ENCODE results near the gene BTBD7. TPM values are rescaled to one million over a fixed set of nuclear protein-coding genes. Genes with fewer than 3 reads are reported as not detected.

Gene BTBD7
- total RNA-seq, 1 donor from 2014 or later = 22.2 TPM

GRCh38 chr14:93329965-93330608, 2.7 kb downstream of the BTBD7 start:
- H3K4me3 ChIP-seq (ENCODE audit: low read depth, low read length) = peak overlapping the region; percentile 69
- DNase-seq (ENCODE audit: low read depth) = no peak
- TF ChIP-seq CTCF (conservative IDR thresholded peaks at IDR 0.05; ENCODE audit: low read depth, low read length) = no peak

GRCh38 chr14:93328546-93328945, 4.3 kb downstream of the BTBD7 start:
- no peak for DNase-seq (ENCODE audit: low read depth)
- no peak overlapping the region for H3K4me3 ChIP-seq (ENCODE audit: low read depth, low read length)
- no peak for TF ChIP-seq CTCF (conservative IDR thresholded peaks at IDR 0.05; ENCODE audit: low read depth, low read length)

- no peak for DNase-seq (ENCODE audit: low read depth)
- no peak overlapping the region for H3K4me3 ChIP-seq (ENCODE audit: low read depth, low read length)
- TF ChIP-seq CTCF (conservative IDR thresholded peaks at IDR 0.05; ENCODE audit: low read depth, low read length) = no peak
Observed at GRCh38 chr14:93326196-93326595, 6.6 kb downstream of the BTBD7 start.

- no peak overlapping the region for H3K4me3 ChIP-seq (ENCODE audit: low read depth, low read length)
- no peak for DNase-seq (ENCODE audit: low read depth)
- no peak for TF ChIP-seq CTCF (conservative IDR thresholded peaks at IDR 0.05; ENCODE audit: low read depth, low read length)
Observed at GRCh38 chr14:93323600-93324174, 9.1 kb downstream of the BTBD7 start.

GRCh38 chr14:93322929-93323599, 9.8 kb downstream of the BTBD7 start:
- no peak overlapping the region for H3K4me3 ChIP-seq (ENCODE audit: low read depth, low read length)
- no peak for TF ChIP-seq CTCF (conservative IDR thresholded peaks at IDR 0.05; ENCODE audit: low read depth, low read length)
- DNase-seq (ENCODE audit: low read depth) = no peak

GRCh38 chr14:93320489-93320888, 12.3 kb downstream of the BTBD7 start:
- no peak overlapping the region for H3K4me3 ChIP-seq (ENCODE audit: low read depth, low read length)
- no peak for TF ChIP-seq CTCF (conservative IDR thresholded peaks at IDR 0.05; ENCODE audit: low read depth, low read length)
- no peak for DNase-seq (ENCODE audit: low read depth)
